ENCODE data around the gene CRYGN. TPM values are rescaled to one million over a fixed set of nuclear protein-coding genes. Genes with fewer than 3 reads are reported as not detected.
A peak's percentile ranks its signal among the peaks of the same experiment; 100 is the strongest.

CRYGN gene
- total RNA-seq, 4 donors from 2014 or later, result 0.19 TPM; not detected in 3

DNA sequence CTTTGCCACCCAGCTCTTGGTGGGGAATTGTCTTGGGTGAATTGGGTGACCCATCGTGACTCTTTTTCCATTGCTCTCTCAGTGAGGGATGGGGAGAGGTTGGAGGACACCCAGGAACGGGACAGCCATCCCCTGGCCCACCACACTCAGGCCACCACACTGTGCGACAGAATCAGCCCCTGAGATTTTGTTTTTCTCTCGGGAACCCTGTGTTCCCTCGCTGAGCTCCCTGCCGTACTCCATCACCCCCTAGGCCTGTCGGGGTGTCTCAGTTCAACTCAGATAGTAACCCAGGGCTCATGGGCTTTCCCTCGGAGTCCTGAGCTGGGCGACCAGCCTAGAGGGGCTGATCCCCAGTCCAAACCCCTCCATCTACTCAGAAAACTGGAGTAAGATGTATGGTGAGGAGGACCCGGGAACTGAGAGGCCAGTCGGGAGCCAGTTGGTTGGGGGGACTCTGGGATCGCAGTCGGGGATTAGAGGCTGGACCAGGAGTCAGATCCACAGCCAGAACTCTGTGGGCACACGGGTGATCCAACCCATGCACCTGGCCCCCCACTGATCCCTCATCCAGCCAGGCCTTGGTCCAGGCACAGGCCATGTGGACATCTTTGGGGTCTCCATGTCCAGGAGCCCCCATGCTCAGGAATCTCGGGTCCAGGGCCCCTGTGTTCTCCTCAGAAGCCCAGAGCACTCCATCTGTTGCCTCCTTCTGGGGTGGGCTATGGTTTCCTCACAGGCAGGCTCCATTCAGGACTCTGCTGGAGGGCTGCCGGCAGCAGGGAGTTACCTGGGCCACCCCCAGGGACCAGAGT is 9.3 kb downstream of the CRYGN start:
- WGBS, 2 donors, result 80 to 88% methylated on average over 9 to 14 of the region's 16 CpGs
- Histone ChIP-seq H3K27me3 (peaks cover 0 to 20% (median 0%) of the 10 kb centered on the region in 4 donors), H3K4me3 (no peak overlapping the region), H3K4me1 (peaks cover 6 to 60% (median 25%) of the 10 kb centered on the region in 3 donors), H3K36me3 (no peaks in the 10 kb centered on the region), H3K9me3 (no peaks in the 10 kb centered on the region), H3K27ac (peak overlapping the region in 1 of 4 donors; percentile 75)
- intact Hi-C loops (cut with DNase I), result no loop called here
- DNase-seq, result no peak
- TF ChIP-seq, protein P1, sequence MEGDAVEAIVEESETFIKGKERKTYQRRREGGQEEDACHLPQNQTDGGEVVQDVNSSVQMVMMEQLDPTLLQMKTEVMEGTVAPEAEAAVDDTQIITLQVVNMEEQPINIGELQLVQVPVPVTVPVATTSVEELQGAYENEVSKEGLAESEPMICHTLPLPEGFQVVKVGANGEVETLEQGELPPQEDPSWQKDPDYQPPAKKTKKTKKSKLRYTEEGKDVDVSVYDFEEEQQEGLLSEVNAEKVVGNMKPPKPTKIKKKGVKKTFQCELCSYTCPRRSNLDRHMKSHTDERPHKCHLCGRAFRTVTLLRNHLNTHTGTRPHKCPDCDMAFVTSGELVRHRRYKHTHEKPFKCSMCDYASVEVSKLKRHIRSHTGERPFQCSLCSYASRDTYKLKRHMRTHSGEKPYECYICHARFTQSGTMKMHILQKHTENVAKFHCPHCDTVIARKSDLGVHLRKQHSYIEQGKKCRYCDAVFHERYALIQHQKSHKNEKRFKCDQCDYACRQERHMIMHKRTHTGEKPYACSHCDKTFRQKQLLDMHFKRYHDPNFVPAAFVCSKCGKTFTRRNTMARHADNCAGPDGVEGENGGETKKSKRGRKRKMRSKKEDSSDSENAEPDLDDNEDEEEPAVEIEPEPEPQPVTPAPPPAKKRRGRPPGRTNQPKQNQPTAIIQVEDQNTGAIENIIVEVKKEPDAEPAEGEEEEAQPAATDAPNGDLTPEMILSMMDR (IDR thresholded peaks at IDR 0.05), result no peak
- no peak for TF ChIP-seq POLR2A (IDR thresholded peaks at IDR 0.05)

DNA sequence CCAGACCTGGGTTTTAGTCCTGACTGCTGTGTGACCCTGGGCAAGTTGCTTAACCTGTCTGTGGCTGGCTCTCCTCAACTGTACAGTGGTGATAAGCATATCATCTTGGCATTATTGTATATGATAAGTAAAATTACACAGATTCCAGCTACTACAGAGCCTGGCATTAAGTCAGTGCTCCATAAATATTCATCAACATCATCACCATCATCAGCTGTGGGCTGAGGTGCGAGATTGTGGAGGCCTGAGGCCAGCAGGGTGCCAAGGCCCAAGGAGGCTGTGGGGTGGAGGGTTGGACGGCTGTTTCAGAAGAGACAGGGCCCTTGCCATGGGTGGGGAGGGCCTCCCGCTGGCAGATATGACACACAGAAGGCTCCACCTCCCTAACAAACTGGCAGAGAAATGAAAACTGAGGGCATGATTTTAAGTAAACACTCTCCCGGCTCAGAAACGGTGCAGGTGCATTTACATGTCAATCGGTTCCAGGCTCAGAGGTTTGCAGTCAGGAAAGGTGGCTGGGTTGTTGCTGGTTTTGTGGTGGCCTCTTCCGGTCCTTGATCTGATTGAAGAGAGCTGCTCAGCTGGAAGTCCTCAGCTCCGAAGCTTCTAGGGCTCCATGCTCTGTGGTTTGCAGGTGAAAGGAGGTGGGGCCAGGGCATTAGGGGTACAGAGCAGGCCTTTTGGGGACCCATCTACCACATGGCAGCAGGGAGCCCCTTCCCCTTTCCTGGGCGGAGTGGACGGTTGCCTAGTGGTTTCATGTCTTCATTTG is 10.2 kb downstream of the CRYGN start:
- Histone ChIP-seq H3K36me3 (no peaks in the 10 kb centered on the region), H3K27ac (peak overlapping the region in 3 of 4 donors; percentile 46 to 85 (median 75)), H3K4me3 (no peak overlapping the region), H3K4me1 (peaks cover 6 to 62% (median 25%) of the 10 kb centered on the region in 3 donors), H3K27me3 (peaks cover 0 to 22% (median 0%) of the 10 kb centered on the region in 4 donors), H3K9me3 (no peaks in the 10 kb centered on the region)
- DNase-seq, result no peak
- 17 to 43% methylated on average over 6 to 10 of the region's 10 CpGs for WGBS, 2 donors
- intact Hi-C loops (cut with DNase I), result no loop called here
- no peak for TF ChIP-seq POLR2A (IDR thresholded peaks at IDR 0.05)
- TF ChIP-seq, protein P1 (IDR thresholded peaks at IDR 0.05), result no peak

- intact Hi-C loops (cut with DNase I), result no loop called here
- 77 to 82% methylated on average over 5 of the region's 5 CpGs for WGBS, 2 donors
- TF ChIP-seq, protein P1 (IDR thresholded peaks at IDR 0.05), result no peak
- TF ChIP-seq POLR2A (IDR thresholded peaks at IDR 0.05), result no peak
- Histone ChIP-seq H3K36me3 (no peaks in the 10 kb centered on the region), H3K4me3 (no peak overlapping the region), H3K27me3 (peaks cover 0 to 22% (median 0%) of the 10 kb centered on the region in 4 donors), H3K4me1 (peaks cover 6 to 62% (median 25%) of the 10 kb centered on the region in 3 donors), H3K9me3 (no peaks in the 10 kb centered on the region), H3K27ac (peak overlapping the region in 3 of 4 donors; percentile 46 to 85 (median 75))
- DNase-seq, result no peak
Measured at GRCh38 chr7:151429237-151429559, 10.7 kb downstream of the CRYGN start.

GRCh38 chr7:151428378-151429236 is 11.3 kb downstream of the CRYGN start:
- intact Hi-C loops (cut with DNase I), result no loop called here
- peaks cover 6 to 61% (median 25%) of the 10 kb centered on the region in 3 donors for H3K4me1 ChIP-seq
- no peak overlapping the region for H3K4me3 ChIP-seq
- WGBS, 2 donors, result 70 to 73% methylated on average over 7 to 10 of the region's 13 CpGs
- no peaks in the 10 kb centered on the region for H3K9me3 ChIP-seq
- H3K36me3 ChIP-seq, result no peaks in the 10 kb centered on the region
- H3K27me3 ChIP-seq, result peaks cover 0 to 22% (median 0%) of the 10 kb centered on the region in 4 donors
- H3K27ac ChIP-seq, result peak overlapping the region; percentile 34 to 85 (median 60)
- TF ChIP-seq, protein P1 (IDR thresholded peaks at IDR 0.05), result no peak
- TF ChIP-seq POLR2A (IDR thresholded peaks at IDR 0.05), result no peak
- no peak for DNase-seq

All from esophagus squamous epithelium (tissue), 5 donors.